GM21786 (cell line): ENCODE results near the gene VPS26C.
"Not testable (repeated sequence)": the region's sequence is repeated elsewhere in the genome, so short reads cannot be mapped to it uniquely, and the experiment has no call there.

Experiments
- ATAC-seq: cut with Tn5 transposase; IDR thresholded peaks from one replicate; pipeline ENCODE4 v1.9.1; 2021; ENCODE audit not compliant: unreplicated experiment

The VPS26C gene

DNA sequence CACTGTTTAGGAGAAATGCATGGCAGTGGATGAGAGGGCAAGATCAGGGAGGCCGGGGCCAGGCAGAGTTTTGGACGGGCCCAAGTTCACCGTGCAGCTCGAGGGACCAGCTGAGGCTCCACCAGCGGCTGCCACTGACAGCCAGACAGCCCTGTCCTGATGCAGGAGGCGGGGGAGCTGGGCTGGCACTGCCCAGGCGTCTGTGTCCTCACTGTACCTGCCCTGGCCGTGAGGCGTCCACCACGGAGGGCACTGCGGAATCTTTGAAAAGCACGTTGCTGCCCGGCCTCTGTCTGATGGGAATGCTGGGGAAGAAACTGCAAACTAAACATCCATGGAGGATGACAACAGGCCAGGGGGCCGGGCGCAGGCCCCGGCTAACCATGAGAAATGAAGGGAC, 35.5 kb downstream of the VPS26C start:
- ATAC-seq = no peak

DNA sequence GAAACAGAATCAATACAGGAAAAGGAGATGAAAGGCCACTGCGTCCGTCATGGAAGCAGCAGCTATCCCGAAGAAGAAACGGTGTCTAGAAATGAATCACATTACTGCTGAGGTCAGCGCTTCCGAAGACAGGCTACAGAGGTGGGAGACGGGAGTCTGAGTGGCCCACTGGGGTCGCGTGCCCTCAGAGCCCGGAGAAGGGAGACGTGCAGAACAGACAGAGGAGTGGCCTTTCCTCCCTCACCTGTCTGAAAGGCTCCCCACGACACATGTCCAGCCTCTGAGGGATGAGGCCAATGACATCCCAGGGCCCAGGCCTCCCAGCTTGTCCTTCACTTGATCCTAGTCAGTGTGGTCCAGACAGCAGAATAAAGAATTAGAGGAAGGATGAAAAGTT, 35.9 kb downstream of the VPS26C start:
- ATAC-seq = no peak

DNA sequence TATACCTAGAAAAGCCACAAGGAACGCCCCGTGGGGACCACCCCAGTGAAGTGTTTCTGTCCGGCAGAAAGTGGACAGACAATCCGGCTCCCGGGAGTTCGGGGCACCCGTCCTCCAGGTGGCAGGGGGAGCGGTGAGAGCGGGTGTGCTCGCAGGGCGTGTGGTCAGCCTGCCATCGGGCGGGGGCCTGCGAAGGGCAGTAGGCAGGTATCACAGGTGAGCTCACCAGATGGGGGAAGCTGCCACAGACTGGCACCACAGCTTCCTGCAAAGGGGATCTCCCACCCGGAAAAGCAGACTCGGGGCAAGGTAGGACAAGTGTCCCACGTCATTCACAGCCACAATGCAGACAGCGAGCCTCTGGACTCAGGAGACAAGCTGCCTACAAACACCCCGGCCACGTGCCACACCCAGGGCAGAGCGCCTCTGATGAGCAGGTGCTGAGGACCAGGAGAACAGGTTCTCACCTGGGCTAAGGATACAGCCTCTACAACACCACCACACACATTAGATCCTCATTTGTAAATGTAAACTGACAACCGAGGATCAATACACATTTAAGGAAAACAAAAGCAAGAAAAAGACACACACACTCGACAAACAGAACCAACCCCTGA, 36.4 kb downstream of the VPS26C start:
- no peak for ATAC-seq

DNA sequence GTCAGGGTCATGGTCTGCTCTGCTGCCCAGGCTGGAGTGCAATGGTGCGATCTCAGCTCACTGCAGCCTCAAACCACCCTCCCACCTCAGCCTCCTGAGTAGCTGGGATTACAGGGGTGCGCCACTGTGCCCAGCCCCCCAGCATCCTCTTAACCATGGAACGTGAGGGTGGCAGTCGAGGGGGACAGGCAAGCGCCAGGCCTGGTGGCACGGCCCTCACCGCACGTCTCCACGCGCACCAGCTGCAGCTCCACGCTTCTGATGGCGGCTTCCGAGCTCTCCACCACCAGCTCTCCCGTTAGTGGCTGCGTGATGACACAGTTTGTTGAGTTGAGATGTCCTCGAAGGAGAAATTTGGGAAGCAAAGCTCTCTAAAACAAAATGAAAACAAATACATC, 39.1 kb downstream of the VPS26C start:
- ATAC-seq = no peak

DNA sequence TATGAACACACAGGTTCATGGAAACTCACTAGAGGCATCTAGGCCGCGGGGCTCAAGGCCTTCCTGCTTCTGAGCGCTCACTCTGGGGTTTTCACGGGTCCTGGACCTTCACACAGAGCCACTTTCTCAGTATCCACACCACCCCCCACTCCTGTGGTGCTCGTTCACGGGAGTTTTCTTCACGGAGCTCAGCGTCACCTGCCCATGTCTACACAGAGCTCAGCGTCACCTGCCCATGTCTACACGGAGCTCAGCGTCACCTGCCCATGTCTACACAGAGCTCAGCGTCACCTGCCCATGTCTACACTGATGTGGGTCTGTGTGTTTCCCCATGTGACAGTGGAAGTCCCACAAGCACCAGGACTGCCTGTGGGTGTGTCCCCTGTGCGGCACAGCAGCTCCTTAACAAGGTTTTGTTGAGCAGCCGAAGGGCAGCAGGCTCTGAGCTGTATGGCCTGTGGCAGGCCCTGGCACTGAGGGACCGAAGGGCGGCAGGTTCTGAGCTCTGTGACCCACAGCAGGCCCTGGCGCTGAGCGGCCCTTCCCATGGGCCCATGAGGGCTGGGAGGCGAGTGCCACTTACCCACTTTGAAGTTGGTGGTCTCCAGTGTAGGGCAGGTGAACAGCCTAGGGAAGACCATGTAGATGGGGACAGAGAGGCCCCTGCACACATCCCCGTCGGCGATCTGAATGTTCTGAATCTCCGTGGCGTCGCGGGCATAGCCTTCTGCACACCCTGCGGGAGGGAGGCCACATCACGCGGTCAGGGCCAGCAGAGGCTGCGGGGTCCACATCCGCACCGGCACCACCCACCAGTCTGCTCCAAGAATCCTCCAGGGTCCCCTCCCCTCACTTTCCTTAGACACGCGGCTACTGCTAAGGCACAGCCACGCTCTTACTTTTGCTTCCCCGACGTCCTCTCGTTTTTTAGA, 39.8 kb downstream of the VPS26C start:
- ATAC-seq = no peak

DNA sequence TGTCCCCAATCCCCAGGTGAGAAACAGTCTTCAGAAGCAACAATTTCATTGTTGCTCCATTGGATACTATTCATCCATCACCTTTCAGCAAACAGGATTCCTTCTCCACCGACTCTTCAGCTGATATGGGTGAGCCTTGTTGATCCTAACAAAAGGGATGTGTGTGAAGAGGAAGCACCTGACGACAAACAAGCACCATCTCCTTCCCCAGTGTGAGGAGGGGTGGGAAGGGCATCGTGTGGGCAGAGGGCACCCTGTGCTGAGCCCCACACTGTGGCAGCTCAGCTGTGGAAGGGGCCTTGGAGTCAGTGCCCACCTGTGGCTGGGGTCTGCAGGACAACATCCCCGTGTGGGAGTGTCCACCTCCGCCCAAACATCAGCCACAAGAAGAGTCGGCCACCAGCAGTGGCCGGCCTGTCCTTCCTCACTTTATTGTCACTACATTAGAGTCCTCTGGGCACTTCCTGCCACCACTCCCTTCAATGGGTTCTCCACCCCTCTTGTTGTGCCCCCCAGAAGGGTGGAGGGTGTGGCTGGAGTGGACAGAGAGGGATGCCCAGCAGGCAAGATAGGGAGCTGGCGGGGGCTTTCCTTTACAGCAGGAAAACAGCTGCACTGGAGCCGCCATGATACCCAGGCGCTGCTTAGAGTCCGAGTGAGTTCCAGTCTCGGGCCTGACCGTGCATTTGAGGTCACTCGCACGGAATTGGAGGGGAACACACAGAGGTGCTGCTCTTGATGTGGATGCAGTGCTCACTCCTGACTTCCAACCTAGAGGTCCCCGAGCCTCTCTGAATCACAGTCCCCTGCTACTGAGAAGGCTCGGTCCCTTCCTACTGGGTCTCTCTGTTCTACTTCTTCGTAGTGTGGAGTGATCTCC, 40.9 kb downstream of the VPS26C start:
- ATAC-seq = no peak

DNA sequence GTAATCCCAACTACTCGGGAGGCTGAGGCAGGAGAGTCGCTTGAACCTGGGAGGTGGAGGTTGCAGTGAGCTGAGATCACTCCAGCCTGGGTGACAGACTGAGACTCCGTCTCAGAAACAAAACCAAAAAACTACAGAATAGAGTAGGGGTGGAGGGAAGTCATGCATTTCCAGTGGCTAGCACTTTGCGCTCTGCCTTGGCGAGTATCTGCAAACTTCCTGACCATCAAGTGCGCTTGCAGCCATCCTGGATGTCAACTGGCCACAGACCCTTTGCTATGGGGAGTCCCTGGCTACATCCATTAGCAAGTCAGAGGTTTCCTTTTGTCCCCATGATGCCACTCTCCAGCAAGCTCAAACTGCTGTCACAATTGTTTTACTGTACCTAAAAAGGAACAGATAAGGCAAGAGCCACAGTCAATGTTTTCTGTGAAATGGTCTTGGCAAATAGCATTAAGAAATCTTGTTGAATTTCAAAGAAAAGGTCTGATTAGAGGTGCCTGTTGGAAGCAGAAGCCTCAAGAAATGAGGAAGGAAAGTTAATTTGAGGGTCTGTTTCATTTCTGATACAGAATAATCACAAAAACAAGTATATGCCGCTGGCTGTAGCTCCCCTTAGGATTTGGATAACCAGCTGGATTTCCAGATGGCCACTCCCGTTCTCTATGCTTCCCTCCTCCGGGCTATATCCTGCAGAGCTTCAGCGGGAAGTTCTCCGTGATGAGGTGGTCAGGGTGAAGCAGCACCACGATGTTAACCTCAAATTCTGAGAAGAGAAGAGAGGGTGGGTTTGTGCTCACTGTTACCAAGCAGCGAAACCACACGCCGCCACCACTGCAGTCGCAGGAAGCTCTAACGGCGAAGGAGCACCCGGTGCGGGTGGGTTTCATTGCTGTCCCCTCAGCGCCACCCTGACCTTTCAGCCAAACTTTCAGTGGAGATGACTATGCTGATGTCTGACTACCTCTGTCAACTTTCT, 42.0 kb downstream of the VPS26C start:
- no peak for ATAC-seq

DNA sequence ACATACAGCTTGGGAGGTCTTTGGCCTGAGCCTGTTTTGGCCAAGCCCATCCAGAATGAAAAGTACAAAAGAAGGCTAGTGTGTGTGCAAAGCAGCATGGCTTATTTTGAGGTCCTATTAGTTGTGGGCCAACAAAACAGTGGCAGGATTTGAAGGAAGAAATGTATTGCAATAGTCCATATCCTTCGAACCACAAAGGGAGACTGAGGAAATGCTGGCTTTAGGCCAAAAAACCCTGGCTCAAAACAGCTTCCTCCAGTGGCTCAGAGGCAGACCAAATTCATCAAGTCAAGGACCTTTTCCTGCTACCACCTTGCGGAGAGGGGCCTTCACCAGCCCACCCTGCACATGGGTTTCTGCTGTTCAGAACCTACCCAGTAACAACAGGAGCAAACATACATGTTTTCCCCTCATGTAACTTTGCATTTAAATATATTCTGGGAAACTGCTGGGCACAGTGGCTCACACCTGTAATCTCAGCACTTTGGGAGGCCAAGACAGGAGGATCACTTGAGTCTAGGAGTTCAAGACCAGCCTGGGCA, 43.3 kb downstream of the VPS26C start:
- no peak for ATAC-seq

DNA sequence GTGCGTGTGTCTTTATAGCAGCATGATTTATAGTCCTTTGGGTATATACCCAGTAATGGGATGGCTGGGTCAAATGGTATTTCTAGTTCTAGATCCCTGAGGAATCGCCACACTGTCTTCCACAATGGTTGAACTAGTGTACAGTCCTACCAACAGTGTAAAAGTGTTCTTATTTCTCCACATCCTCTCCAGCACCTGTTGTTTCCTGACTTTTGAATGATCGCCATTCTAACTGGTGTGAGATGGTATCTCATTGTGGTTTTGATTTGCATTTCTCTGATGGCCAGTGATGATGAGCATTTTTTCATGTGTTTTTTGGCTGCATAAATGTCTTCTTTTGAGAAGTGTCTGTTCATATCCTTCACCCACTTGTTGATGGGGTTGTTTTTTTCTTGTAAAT, 44.9 kb downstream of the VPS26C start:
- not testable (repeated sequence) for ATAC-seq

DNA sequence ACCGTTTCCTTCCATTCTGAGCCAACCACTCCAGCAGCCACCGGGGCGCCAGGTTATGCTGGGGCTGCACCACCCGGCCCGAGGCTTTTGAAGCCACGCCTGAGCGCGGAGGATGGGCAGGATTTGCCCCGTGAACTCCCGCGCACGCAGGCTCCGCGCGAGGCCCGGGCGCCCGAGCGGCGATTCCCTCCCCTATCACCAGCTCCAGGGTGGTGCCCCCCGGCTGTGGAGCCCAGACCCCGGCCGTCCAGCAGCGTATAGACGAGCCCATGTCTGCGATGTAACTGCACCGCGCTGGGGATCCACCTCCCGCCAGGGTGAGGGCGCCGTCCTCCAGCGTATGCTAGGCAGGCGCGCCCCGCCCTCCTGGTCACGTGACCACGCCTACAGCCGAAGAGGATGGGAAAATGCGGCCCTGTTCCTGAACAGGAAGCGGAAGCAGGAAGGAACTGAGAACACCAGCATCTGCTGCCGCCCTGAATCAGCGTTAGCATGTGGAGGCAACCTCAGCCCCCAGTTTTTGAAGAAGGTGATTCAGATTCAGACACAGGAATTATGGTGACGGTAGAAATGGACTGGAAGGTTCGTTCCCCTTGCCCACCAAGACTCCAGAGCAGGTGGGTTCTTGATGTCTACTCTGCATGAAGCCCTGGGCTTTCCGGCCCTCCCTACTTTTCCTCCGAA, 46.0 kb downstream of the VPS26C start:
- peak; percentile 78 for ATAC-seq

DNA sequence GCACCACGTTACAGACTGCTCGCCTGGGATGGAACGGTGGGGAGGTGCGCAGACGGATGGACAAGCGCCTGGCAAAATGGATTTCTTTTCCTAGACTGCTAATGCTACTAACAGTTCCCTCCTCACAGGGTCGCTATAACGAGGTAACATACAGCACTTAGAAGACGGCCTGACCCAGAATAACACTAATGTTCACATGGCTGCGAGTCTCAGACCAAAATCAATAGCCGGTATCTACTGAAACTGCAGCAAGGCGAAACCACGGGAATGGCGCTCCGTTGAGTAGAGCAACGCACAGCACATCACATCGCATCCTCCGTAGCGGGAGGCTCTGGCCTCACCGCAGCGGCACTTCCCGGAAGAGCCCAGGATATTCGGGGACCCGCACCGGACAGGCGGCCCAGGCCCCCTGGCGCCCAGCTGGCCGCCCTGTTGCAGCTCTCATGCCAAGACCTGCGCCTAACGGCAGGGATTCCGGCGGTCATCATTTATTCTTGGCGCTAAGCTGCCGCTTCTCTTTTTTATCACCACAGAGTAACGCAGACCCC, 46.6 kb downstream of the VPS26C start:
- peak; percentile 39 for ATAC-seq

DNA sequence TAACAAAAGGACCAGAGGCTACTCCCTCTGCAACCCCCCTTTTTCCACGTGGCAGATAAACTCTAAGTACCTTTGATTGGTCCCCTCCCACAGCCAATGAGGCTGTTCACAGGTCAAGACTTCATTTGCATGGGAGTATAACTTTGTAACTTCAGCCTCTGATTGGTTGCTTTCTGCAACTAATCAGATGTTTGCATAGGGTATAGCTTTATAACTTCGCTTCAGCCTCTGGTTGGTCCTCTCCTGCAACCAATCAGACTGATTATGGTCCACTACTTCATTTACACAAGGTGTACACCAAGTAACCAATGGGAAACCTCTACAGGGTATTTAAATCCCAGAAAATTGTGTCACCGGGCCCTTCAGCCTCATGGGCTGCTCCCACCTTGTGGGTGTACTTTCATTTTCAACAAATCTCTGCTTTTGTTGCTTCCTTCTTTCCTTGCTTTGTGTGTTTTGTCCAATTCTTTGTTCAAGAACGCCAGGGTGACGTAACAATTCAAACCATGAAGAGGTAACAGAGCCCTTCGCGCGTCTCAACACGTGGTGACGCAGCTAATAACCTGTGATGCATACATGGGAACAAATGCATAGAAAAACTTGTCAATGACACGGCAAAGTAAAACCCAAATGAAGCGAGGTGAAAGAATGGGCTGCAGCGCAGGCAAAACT, 47.2 kb downstream of the VPS26C start:
- ATAC-seq = no peak

DNA sequence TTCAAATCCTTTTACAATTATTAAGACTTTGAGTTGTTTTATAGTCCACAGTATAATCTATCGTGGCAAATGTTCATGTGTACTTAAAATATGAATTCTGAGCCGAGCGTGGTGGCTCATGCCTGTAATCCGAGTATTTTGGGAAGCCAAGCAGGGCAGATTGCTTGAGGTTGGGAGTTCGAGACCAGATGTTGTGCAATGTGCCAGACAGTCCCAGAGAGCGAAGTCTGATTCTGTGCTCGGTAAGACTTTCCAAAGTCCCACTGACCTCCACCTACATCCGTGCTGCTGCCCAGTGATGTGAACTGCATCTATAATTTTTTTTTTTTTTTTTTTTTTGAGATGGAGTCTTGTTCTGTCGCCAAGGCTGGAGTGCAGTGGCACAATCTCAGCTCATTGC, 52.2 kb downstream of the VPS26C start:
- no peak for ATAC-seq

DNA sequence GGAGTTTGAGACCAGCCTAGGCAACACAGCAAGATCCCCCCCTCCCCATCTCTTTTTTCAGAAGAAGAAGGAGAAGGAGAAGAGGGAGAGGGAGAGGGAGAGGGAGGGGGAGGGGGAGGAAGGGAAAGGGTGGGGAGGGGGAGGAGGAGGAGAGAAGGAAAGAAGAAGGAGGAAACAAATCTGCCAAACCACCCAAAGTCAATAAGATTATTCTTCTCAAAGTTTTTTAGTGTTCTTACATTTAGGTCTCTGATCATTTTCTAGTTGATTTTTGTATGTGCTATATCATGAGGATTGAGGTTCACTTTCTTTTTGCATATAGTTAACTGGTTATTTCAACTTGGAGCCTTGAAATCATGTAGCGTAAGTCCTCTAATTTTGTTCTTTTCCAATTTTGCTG, 56.3 kb downstream of the VPS26C start:
- ATAC-seq = no peak

DNA sequence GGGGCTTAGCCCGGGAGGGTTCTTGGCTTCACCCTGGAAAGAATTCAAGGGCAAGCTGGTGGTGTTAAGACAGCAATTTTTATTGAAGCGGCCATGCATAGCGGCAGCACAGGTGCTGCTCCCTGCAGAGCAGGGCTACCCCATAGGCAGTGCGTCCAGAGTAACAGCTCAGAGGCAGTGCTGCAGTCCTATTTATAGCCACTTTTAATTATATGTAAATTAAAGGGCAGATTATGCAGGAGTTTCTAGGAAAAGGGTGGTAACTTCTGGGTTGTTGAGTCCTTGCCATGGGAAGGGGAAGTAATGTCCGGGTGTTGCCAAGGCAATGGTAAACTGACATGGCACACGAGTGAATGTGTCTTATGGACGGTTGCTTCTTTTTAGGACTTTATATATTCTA, 57.0 kb downstream of the VPS26C start:
- no peak for ATAC-seq

DNA sequence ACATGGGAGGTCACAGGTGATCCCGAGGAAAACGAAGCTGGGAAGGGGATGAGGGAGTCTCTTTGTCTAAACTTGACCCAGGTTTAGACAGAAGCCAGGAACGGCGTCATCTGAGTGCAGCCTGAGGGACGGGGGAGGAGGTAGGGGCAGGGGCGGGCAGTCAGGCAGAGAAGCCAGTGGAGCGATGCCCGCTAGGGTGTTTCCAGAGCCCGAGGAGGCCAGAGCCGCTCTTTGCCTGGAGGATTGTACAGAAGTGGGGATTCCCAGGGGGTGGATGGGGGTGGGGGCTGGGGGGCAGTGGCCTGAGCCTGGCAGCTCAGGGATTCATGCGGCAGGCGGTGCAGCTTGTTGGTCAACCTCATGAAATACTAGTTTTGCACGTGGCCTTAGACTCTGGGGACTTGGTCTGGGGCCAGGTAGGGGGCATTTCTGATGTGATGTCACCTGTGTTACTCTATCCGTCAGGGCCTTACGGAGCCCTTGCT, 58.4 kb downstream of the VPS26C start:
- ATAC-seq = peak; percentile 28

DNA sequence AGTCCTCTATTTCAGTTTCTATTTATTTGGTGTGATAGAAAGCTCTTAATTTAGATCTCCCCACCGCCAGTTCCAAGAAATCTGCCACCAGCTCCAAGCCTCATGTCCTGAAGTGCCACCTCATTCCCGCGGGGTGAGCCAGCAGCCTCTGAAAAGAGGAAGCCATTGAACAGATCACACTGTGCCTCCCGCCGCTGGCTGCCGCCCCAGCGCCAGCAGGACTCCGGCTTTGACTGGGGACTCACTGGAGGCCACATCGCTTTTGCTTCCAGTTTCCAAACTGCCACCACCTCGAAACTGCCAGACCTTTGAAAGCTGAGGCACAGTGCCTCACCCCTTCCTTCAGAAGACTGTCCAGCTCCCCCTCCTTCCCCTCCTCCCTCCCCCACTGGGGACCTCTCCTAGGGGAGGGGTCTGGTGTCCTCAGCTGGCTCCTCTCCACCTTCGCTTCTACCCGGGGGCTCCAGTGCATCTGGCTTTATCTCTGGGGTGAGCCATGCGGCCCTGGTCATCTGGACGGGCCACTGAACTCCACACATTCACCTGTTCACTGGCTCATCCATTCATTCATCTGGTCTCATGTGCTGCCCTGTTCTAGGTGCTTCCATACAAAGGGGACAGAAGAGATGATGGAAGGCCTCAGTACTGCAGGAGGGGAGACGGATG, 58.9 kb downstream of the VPS26C start:
- peak; percentile 50 for ATAC-seq

DNA sequence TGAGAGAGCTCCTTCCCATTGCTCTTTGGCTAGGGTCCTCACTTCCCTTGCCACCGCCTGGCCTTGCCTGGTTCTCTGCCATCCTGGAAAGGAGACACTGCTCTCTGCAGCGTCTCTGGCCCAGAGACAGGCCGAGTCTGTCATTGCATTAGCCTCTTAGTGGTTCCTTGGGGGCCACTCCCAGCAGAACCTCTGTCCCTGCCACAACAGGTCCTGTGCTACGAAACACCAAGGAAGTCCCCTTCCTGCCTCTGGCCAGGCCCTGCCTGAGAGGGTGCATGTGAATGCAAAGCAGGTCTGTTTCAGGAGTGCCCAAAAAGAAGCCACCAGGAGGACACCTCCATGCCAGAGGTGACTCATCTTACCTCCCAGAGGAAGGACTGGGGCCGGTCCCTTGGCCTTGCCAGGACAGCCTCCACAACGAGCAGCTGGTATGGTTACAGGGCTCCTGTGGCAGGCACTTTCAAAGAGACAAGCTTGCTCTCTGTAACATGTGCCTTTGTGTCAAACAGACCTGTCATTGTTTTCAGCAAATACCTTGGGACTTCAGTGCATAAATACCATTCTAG, 59.6 kb downstream of the VPS26C start:
- peak; percentile 61 for ATAC-seq
